Measurements from ENCODE around the gene MX1.

Gene MX1

GRCh38 chr21:41506611-41507520 is 80.8 kb downstream of the MX1 start:
- no peak overlapping the region for H2AFZ ChIP-seq (ENCODE audit: low read length)
- no peak for TF ChIP-seq EZH2phosphoT487 (IDR thresholded peaks at IDR 0.05; ENCODE audit: borderline replicate concordance)
- no peak for TF ChIP-seq CTCF (conservative IDR thresholded peaks at IDR 0.05; ENCODE audit: low read length)
- no peaks in the 10 kb centered on the region for H3K79me2 ChIP-seq (ENCODE audit: insufficient read depth, low read length)
- H4K20me1 ChIP-seq (ENCODE audit: insufficient read depth, low read length, poor library complexity, severe bottlenecking): no peaks in the 10 kb centered on the region
- no peaks in the 10 kb centered on the region for H3K4me1 ChIP-seq (ENCODE audit: insufficient read depth, low read length, poor library complexity, severe bottlenecking)
- no peak overlapping the region for H3K4me2 ChIP-seq (ENCODE audit: low read depth, low read length, poor library complexity, severe bottlenecking)
- H3K4me3 ChIP-seq (ENCODE audit: low read length, poor library complexity, severe bottlenecking): no peak overlapping the region
- no peaks in the 10 kb centered on the region for H3F3A ChIP-seq (ENCODE audit: low read depth)
- no peak overlapping the region for H3K9ac ChIP-seq (ENCODE audit: low read depth, low read length, poor library complexity, severe bottlenecking)
- H3K9me2 ChIP-seq (replicated peaks; ENCODE audit: low read depth, low read length): no peaks in the 10 kb centered on the region
- no peaks in the 10 kb centered on the region for H3K27me3 ChIP-seq (ENCODE audit: insufficient read depth, low read length, poor library complexity, severe bottlenecking)
- no peaks in the 10 kb centered on the region for H3K36me3 ChIP-seq (ENCODE audit: insufficient read depth, low read length)
- H3K9me3 ChIP-seq (ENCODE audit: insufficient read depth, low read depth, low read length): no peaks in the 10 kb centered on the region

DNA sequence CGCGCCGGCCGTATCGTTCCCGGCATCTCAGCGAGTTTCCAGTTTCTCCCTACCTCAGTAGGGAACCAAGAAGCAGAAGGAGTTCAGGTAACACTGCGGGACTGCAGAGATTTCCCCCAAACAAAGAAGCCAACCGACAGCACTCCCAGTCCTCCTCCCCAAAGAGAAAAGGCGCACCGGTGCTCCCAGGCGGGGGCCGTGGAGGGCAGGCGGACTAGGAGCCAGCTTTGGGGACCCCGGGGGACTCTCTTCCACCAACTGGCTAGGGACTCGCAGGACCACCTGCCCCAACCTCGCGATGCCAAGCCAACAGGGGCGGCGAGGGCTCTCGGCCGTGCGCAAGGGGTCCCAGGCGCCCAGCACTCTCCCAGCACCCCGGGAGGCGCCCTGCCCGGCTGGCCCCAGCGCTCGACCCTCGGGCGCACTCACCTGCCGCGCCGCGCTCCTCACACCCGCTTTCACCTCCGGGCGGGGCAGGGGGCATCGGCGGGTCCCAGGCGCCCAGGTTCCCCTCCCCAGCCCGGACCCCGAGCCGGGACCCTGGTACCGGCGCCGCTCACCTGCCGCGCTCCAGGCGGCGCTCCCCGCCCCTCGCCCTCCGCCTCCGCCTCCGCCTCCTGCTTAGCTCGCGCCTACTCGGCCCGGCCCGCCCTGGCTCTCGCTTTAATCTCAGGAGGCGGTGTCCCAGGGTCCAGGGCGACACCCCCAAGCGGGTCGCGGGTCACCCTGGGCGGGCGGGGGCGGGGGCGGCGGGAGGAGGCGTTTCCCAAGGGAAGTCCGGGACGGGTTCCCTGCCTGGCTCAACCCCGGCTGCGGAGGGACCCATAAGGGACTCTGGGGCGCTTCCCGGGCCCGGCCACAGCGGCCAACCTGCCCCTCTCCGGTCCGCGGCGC is 81.7 kb downstream of the MX1 start, which contains the start of gene TMPRSS2:
Gene TMPRSS2, minus strand, starts transcription at position 638 of the 894 bp plus-strand sequence. CDS start 10,025 bp downstream, outside the sequence.
- H3K9me3 ChIP-seq (ENCODE audit: insufficient read depth, low read depth, low read length): no peaks in the 10 kb centered on the region
- H3K27me3 ChIP-seq (ENCODE audit: insufficient read depth, low read length, poor library complexity, severe bottlenecking): no peaks in the 10 kb centered on the region
- H3K79me2 ChIP-seq (ENCODE audit: insufficient read depth, low read length): no peaks in the 10 kb centered on the region
- H4K20me1 ChIP-seq (ENCODE audit: insufficient read depth, low read length, poor library complexity, severe bottlenecking): no peaks in the 10 kb centered on the region
- H3K9ac ChIP-seq (ENCODE audit: low read depth, low read length, poor library complexity, severe bottlenecking): no peak within 1 kb of the TSS
- H2AFZ ChIP-seq (ENCODE audit: low read length): no peak within 1 kb of the TSS
- H3F3A ChIP-seq (ENCODE audit: low read depth): no peaks in the 10 kb centered on the region
- H3K9me2 ChIP-seq (replicated peaks; ENCODE audit: low read depth, low read length): no peaks in the 10 kb centered on the region
- no peak within 1 kb of the TSS for H3K4me2 ChIP-seq (ENCODE audit: low read depth, low read length, poor library complexity, severe bottlenecking)
- TF ChIP-seq CTCF (conservative IDR thresholded peaks at IDR 0.05; ENCODE audit: low read length) (no peak), EZH2phosphoT487 (IDR thresholded peaks at IDR 0.05; ENCODE audit: borderline replicate concordance) (no peak)
- H3K36me3 ChIP-seq (ENCODE audit: insufficient read depth, low read length): no peaks in the 10 kb centered on the region
- H3K4me1 ChIP-seq (ENCODE audit: insufficient read depth, low read length, poor library complexity, severe bottlenecking): no peaks in the 10 kb centered on the region
- no peak within 1 kb of the TSS for H3K4me3 ChIP-seq (ENCODE audit: low read length, poor library complexity, severe bottlenecking)

- Histone ChIP-seq H4K20me1 (ENCODE audit: insufficient read depth, low read length, poor library complexity, severe bottlenecking) (no peaks in the 10 kb centered on the region), H3F3A (ENCODE audit: low read depth) (no peaks in the 10 kb centered on the region), H3K79me2 (ENCODE audit: insufficient read depth, low read length) (no peaks in the 10 kb centered on the region), H3K4me2 (ENCODE audit: low read depth, low read length, poor library complexity, severe bottlenecking) (no peak overlapping the region), H3K4me3 (ENCODE audit: low read length, poor library complexity, severe bottlenecking) (no peak overlapping the region), H3K9me3 (ENCODE audit: insufficient read depth, low read depth, low read length) (no peaks in the 10 kb centered on the region), H3K9ac (ENCODE audit: low read depth, low read length, poor library complexity, severe bottlenecking) (no peak overlapping the region), H3K27me3 (ENCODE audit: insufficient read depth, low read length, poor library complexity, severe bottlenecking) (no peaks in the 10 kb centered on the region), H2AFZ (ENCODE audit: low read length) (no peak overlapping the region), H3K4me1 (ENCODE audit: insufficient read depth, low read length, poor library complexity, severe bottlenecking) (no peaks in the 10 kb centered on the region), H3K36me3 (ENCODE audit: insufficient read depth, low read length) (no peaks in the 10 kb centered on the region), H3K9me2 (replicated peaks; ENCODE audit: low read depth, low read length) (no peaks in the 10 kb centered on the region)
- no peak for TF ChIP-seq EZH2phosphoT487 (IDR thresholded peaks at IDR 0.05; ENCODE audit: borderline replicate concordance)
These were observed 82.5 kb downstream of the MX1 start for GRCh38 chr21:41508415-41509144.

Measured in Loucy (cell line).